Smooth muscle cell (in vitro differentiated cells): ENCODE data around the gene ESM1. TPM values are rescaled to one million over a fixed set of nuclear protein-coding genes. Genes with fewer than 3 reads are reported as not detected.

ENCODE experiments used
- DNase-seq: peaks from one replicate; lab custom pipeline; 2025; ENCODE audit not compliant: unreplicated experiment; lab: John Stamatoyannopoulos, UW
- H2AFZ ChIP-seq: fragments of 200-600 bp; sonication (generic); 2 replicates; pipeline ENCODE4 v1.6.0; 2016; ENCODE audit warnings: antibody characterized with exemption, low read depth, mild to moderate bottlenecking
- H3F3A ChIP-seq: fragments of 200-600 bp; sonication (generic); 2 replicates; pipeline ENCODE4 v1.6.0; 2017; ENCODE audit warnings: antibody characterized with exemption, low read depth
- H3K27ac ChIP-seq: fragments of 200-600 bp; sonication (generic); 2 replicates; pipeline ENCODE4 v1.5.1; 2016; ENCODE audit warnings: low read depth, mild to moderate bottlenecking
- H3K27me3 ChIP-seq: fragments of 200-600 bp; sonication (generic); 2 replicates; pipeline ENCODE4 v1.6.1; 2016; ENCODE audit warnings: low read depth, mild to moderate bottlenecking
- H3K36me3 ChIP-seq: fragments of 200-600 bp; sonication (generic); 2 replicates; pipeline ENCODE4 v1.5.1; 2016; ENCODE audit warnings: low read depth
- H3K4me1 ChIP-seq: fragments of 200-600 bp; sonication (generic); 2 replicates; pipeline ENCODE4 v1.5.1; 2016; ENCODE audit warnings: low read depth
- H3K4me2 ChIP-seq: fragments of 200-600 bp; sonication (generic); 2 replicates; pipeline ENCODE4 v1.6.0; 2016; ENCODE audit warnings: mild to moderate bottlenecking
- H3K4me3 ChIP-seq: fragments of 200-600 bp; sonication (generic); 2 replicates; pipeline ENCODE4 v1.5.1; 2016; ENCODE audit warnings: mild to moderate bottlenecking
- H3K79me2 ChIP-seq: fragments of 200-600 bp; sonication (generic); 2 replicates; pipeline ENCODE4 v1.6.0; 2016; ENCODE audit warnings: low read depth, mild to moderate bottlenecking
- H3K9ac ChIP-seq: fragments of 200-600 bp; sonication (generic); 2 replicates; pipeline ENCODE4 v1.6.0; 2016; ENCODE audit warnings: low read depth
- H3K9me3 ChIP-seq: fragments of 200-600 bp; sonication (generic); replicated peaks from 2 replicates; pipeline ENCODE4 v1.5.1; 2016; ENCODE audit warnings: low read depth
- H4K20me1 ChIP-seq: fragments of 200-600 bp; sonication (generic); 2 replicates; pipeline ENCODE4 v1.6.0; 2016; ENCODE audit warnings: low read depth
- CTCF ChIP-seq: fragments of 200-600 bp; sonication (generic); IDR thresholded peaks from 2 replicates; pipeline ENCODE4 v1.5.1; 2017; ENCODE audit warnings: borderline replicate concordance, mild to moderate bottlenecking, antibody characterized with exemption; ENCODE audit not compliant: insufficient read depth, poor library complexity, severe bottlenecking
- WGBS: methylation state at CpG from one replicate; pipeline ENCODE4 v1.1.7; 2016; ENCODE audit warnings: low lambda C conversion rate; 5-methylcytosine and 5-hydroxymethylcytosine counted together
- polyA plus RNA-seq: library from polyadenylated mRNA; unstranded; fragments of >200 nt; fragmentation: Nextera tagmentation; extraction: Ambion mirVana; gene quantifications from 2 replicates; pipeline ENCODE4 v1.2.1, GENCODE V29; 2016
- total RNA-seq: library from RNA; depleted of rRNA; stranded (reverse); fragments of >200 nt; gene quantifications from 2 replicates; pipeline ENCODE4 v1.2.3, GENCODE V29; 2014

ESM1 gene
- total and polyA plus RNA-seq, 2 experiments from 2014 or later: not detected

- Histone ChIP-seq H2AFZ (no peak overlapping the region), H3K4me3 (no peak overlapping the region), H4K20me1 (no peaks in the 10 kb centered on the region), H3K79me2 (no peaks in the 10 kb centered on the region), H3K27me3 (peaks cover 6% of the 10 kb centered on the region), H3K4me1 (no peaks in the 10 kb centered on the region), H3F3A (no peaks in the 10 kb centered on the region), H3K9me3 (no peaks in the 10 kb centered on the region), H3K9ac (no peak overlapping the region), H3K36me3 (no peaks in the 10 kb centered on the region), H3K4me2 (no peak overlapping the region), H3K27ac (no peak overlapping the region)
- 84% methylated on average over 1 of the region's 1 CpG for WGBS
- DNase-seq: no peak
- no peak for TF ChIP-seq CTCF
These were observed 38.2 kb downstream of the ESM1 start for GRCh38 chr5:54947187-54947586.

GRCh38 chr5:54946306-54946819 lies 39.0 kb downstream of the ESM1 start:
- WGBS: 85% methylated on average over 3 of the region's 3 CpGs
- no peak for TF ChIP-seq CTCF
- no peak overlapping the region for H2AFZ ChIP-seq

GRCh38 chr5:54944364-54944763 lies 41.0 kb downstream of the ESM1 start:
- H3K27ac ChIP-seq: no peak overlapping the region
- no peaks in the 10 kb centered on the region for H3K9me3 ChIP-seq
- TF ChIP-seq CTCF: peak; percentile 70
- no peaks in the 10 kb centered on the region for H4K20me1 ChIP-seq
- H3K79me2 ChIP-seq: no peaks in the 10 kb centered on the region
- no peaks in the 10 kb centered on the region for H3K4me1 ChIP-seq
- peaks cover 13% of the 10 kb centered on the region for H3K27me3 ChIP-seq
- H3K4me2 ChIP-seq: no peak overlapping the region
- no peaks in the 10 kb centered on the region for H3K36me3 ChIP-seq
- H3K9ac ChIP-seq: no peak overlapping the region
- no peak overlapping the region for H3K4me3 ChIP-seq
- DNase-seq: no peak
- H2AFZ ChIP-seq: no peak overlapping the region
- WGBS: 77% methylated on average over 7 of the region's 7 CpGs
- no peaks in the 10 kb centered on the region for H3F3A ChIP-seq

More at GRCh38 chr5:54946306-54946819, 39.0 kb downstream of the ESM1 start:
- Histone ChIP-seq H3K9ac (no peak overlapping the region), H3K4me1 (no peaks in the 10 kb centered on the region), H3K27me3 (peaks cover 7% of the 10 kb centered on the region), H3K79me2 (no peaks in the 10 kb centered on the region), H3K9me3 (no peaks in the 10 kb centered on the region), H4K20me1 (no peaks in the 10 kb centered on the region), H3K4me3 (no peak overlapping the region), H3K4me2 (no peak overlapping the region), H3K27ac (no peak overlapping the region), H3F3A (no peaks in the 10 kb centered on the region), H3K36me3 (no peaks in the 10 kb centered on the region)
- DNase-seq: no peak

GRCh38 chr5:54942064-54942778 lies 43.2 kb downstream of the ESM1 start:
- Histone ChIP-seq H3K9ac (no peak overlapping the region), H3K4me2 (no peak overlapping the region), H3K36me3 (no peaks in the 10 kb centered on the region), H3K4me1 (no peaks in the 10 kb centered on the region), H2AFZ (no peak overlapping the region), H3K4me3 (no peak overlapping the region), H3K9me3 (no peaks in the 10 kb centered on the region), H3K27me3 (peaks cover 15% of the 10 kb centered on the region), H3K27ac (no peak overlapping the region), H3K79me2 (no peaks in the 10 kb centered on the region), H3F3A (no peaks in the 10 kb centered on the region), H4K20me1 (no peaks in the 10 kb centered on the region)
- no peak for DNase-seq
- 81% methylated on average over 9 of the region's 9 CpGs for WGBS
- no peak for TF ChIP-seq CTCF
